HG03095 (cell line): ENCODE measurements around the gene CHST11.
A peak's percentile ranks its signal among the peaks of the same experiment; 100 is the strongest.

Source experiments
- ATAC-seq: cut with Tn5 transposase; IDR thresholded peaks from one replicate; pipeline ENCODE4 v1.9.1; 2021; ENCODE audit warnings: moderate library complexity; ENCODE audit not compliant: unreplicated experiment

CHST11 gene

DNA sequence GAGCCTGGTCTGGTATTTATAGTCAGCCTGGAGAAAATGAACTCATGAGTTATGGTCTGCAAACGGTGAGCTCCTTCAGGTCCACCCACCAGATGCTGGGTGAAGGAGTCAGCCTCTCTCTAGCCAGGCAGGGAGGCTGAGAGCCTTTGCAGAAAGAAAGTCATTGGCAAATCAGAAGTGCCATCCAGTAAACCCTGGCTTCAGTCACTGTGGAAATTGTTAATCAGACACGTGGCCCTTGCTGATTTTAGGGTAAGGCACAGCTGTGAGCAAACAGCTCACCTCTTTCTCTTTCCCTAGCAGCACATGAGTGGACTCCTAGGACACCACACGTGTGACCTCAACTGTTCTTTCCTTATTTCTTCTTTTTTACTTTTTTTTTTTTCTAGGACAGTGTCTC lies 44.9 kb downstream of the CHST11 start:
- no peak for ATAC-seq

DNA sequence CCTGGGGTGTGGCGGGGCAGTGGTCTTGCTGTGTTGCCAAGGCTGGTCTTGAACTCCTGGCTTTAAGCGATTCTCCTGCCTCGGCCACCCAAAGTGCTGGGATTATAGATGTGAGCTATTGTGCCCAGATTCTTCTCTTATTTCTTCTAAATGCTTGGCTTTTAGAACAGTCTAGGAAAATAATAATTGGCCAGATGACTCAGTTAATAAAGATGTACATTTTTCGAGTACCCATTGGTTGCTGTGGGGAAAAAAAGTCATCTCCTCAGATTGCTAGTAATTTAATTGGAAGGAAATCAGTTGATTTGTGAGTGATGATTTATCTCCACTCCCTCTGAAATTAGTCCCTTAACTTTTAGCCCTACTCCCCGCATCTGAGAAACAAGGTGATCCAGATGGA lies 45.5 kb downstream of the CHST11 start:
- ATAC-seq, result no peak

DNA sequence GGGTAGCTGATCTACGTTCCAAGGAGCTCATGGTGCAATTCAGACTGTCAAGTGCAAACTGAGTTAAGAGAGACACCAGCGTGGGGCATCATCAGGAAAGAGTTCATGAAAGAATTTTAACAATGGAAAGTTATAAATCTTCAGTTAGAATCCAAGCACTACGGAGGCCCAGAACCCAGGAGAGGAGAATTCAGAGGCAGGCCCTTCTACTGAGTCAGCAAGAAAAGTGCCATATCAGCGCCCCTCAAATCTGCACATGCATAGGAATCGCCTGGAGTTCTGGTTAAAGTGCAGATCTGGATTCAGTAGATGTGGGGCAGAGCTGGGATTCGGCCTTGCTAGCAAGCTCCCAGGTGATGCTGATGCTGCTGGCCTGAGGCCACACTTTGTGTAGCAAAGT lies 45.9 kb downstream of the CHST11 start:
- ATAC-seq, result no peak

GRCh38 chr12:104503191-104503590 lies 46.4 kb downstream of the CHST11 start:
- ATAC-seq, result no peak

DNA sequence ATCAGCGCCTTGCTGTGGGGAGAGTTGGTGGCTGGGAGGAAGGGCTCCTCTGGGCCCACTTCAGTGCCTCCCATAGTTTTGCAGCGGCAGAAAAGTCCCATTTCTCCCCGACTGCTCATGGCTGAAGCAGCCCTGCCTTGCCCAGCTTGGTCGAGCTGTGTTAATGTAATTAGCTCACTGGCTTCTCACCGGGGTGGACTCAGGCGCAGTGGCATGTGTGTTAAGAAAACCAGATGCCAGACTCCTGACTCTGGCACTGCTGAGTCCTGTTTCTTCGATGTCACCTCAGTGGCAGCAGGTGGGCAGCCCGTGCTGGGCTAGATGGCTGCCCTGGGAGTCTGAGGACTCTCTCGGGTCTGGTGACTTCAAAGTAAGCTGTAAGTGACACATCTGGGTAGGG lies 47.4 kb downstream of the CHST11 start:
- ATAC-seq, result no peak

- ATAC-seq, result peak; percentile 94
Measured at GRCh38 chr12:104505095-104505818, 48.5 kb downstream of the CHST11 start.

DNA sequence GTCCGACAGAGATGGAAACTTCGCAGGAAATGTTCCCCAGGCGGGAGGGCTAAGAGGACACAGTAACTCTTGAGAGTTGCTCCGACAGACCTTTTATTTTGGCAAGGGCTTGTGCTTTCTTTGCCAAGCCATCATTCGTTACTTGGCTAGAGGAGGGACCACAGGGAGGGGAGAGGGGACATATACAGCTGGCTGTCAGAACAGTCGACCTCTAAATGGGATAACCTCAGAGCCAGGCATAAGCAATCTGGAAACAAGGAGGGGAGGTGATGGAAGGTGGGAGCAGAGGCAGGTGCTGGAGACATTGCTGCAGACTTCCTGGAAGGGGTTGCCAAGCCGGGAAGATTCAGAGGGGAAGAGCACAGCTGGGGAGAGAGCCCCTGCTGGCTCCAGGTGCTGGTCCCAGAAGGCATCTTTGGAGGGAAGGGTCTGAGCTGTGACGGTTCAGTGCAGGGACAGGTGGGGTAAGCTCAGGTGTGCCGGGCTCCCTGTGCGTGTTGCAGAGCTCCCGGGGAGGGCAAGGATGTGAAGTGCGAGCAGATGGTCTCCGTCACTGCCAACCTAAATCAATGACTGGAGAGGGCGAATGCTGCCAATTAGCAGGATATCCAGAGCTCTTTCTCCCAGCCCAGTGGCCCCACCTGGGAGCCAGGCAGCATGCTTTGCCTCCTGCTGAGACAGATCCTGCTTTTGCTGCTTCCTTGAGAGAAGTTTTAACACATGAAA lies 50.1 kb downstream of the CHST11 start:
- no peak for ATAC-seq

- ATAC-seq, result no peak
Measured at GRCh38 chr12:104507672-104508071, 50.9 kb downstream of the CHST11 start.

GRCh38 chr12:104508752-104509446 lies 52.2 kb downstream of the CHST11 start:
- no peak for ATAC-seq

DNA sequence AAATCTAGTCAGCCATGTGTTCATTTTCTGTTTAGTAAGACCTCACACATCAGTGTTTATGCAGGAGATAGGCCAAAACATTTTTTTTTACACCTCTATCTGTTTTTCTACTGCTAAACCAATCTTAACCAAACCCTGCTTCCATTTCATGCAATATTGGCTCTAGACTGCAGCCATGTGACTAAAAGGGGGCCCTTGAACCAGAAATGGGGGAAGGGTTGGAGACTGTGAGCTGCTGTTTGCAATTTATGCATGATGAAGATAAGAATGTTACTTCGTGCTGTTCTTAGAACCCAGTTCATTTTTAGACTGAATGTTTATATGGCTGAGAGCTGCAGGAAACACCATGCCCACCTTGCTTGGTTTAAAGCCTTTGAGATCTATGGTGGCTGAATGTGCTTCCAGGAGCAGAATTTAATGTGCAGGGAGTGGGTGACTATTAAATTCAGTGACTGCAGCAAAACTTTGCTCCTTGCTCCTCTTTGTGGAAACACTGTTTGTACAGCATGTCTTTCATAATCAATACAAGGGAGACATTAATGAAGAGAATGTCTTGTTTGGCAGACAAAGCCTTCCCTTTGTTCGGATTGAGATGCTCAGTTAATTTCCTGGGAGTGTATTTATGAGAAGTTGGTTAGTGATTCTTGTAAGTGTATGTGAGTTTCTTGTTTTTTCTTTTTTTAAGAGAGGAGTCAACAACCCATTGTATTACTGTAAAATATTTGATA lies 53.6 kb downstream of the CHST11 start:
- ATAC-seq, result no peak

DNA sequence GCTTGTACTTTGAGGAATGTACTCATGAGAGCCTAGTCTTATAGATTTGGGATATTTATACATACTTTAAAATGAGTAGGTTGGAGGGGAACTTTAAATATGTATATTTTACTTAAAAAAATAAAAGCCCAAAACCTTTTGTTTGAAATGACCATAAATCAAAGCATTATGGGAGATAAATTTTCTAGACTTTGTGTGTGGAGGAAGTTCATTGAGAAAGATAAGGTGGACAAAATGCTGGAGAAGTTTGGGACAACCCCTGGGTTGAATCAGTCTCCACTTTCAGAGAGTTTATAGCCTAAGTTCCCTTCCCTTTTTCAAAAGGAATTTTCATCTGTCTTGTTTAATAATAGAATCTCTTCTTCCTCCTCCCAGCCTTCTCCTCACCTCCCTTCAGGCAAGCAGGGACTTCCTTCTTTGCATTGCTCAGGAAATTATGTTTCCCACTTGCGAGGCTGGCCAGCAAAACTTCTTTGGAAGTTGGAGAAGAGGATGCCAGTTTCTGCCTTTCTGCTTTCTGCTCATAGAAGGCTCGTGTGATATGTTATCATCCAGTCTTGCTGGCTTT lies 54.2 kb downstream of the CHST11 start:
- ATAC-seq, result no peak

DNA sequence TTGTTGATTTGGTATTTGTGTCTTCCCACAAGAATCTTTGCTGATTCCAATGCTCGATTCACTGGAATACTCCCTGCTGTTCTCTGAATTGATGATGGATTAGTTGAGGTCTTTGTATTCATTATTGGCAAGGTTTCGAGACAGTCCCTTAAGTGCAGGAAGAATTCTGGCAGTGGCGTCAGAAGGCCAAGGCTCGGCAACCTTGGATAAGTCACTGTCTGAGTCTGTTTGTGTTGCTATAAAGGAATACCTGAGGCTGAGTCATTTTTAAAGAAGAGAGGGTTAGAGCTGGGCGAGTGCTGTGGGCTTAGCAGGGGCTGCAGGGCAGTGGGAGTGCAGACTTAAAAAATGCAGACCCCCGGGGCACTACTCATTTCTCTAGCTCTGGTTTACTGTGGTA lies 56.9 kb downstream of the CHST11 start:
- ATAC-seq, result no peak

GRCh38 chr12:104514092-104514810 lies 57.5 kb downstream of the CHST11 start:
- no peak for ATAC-seq

DNA sequence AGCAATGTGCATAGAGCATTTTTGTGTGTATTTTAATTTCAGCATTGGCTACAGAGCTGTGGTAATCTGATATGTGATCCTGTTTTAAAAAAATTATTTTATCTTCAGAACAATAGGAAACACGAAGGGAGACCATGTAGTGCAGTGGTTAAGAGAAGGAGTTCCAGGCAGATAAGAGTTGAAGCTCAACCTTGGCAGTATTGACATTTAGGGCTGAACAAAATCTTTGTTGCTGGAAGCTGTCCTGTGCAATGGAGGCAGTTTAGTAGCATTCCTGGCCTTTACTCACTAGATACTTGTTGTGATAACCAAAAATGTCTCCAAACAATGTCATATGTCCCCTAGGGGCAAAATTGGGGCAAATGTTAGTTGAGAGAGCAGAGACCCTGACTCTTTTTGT lies 59.2 kb downstream of the CHST11 start:
- no peak for ATAC-seq

DNA sequence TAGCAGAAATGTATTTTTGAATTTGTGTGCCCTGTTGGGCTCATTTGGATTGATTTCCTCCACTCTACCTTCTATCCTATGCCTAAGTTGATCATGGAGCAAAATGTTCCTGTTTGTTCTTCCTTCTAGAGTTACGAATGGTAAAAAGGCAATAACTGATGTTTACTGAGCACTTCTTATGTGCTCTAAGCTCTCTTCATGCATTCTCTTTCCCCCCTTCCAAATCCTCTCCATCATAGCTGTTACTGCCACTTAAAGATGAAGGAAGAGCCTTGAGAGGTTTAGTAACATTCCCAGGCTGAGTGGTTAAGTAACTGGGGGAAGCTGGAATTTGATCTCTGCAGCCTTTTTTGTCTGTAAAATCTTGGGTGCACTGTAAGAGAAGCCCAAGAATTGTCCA lies 60.1 kb downstream of the CHST11 start:
- no peak for ATAC-seq

GRCh38 chr12:104517880-104518279 lies 61.1 kb downstream of the CHST11 start:
- no peak for ATAC-seq

- no peak for ATAC-seq
Measured at GRCh38 chr12:104519190-104520019, 62.7 kb downstream of the CHST11 start.

- peak; percentile 47 for ATAC-seq
Measured at GRCh38 chr12:104520242-104520900, 63.6 kb downstream of the CHST11 start.

GRCh38 chr12:104521731-104522130 lies 65.0 kb downstream of the CHST11 start:
- no peak for ATAC-seq
